B cell (primary cell): ENCODE results near the gene CTSL. TPM values are rescaled to one million over a fixed set of nuclear protein-coding genes. Genes with fewer than 3 reads are reported as not detected.

Experiments used
- ATAC-seq: fragments of 200-7000 bp; cut with Tn5 transposase; one replicate; pipeline ENCODE4 v1.10.0; 2021; ENCODE audit warnings: low read depth, mild to moderate bottlenecking, moderate number of reproducible peaks, moderate library complexity
- CTCF ChIA-PET: fragments of 350-600 bp; sonication (Branson Sonifier 250); formaldehyde crosslinking; loops from one replicate; lab custom pipeline; 2021; ENCODE audit warnings: antibody characterized with exemption, inconsistent platforms; lab: Charles Lee
- POLR2A ChIA-PET: fragments of 350-600 bp; sonication (Branson Sonifier 250); formaldehyde crosslinking; loops from one replicate; lab custom pipeline; 2021; ENCODE audit warnings: antibody characterized with exemption; lab: Charles Lee
- DNase-seq: peaks from one replicate; pipeline ENCODE4 v3.0.0; 2013
- H2AFZ ChIP-seq: 2 replicates; pipeline ENCODE4 v1.6.1; 2012; ENCODE audit warnings: mild to moderate bottlenecking, low read depth, low read length; ENCODE audit not compliant: insufficient read depth, poor library complexity, severe bottlenecking
- H3K27ac ChIP-seq, 2 donors: 1 replicate in 1 of 2; 2 replicates in 1 of 2; pipeline ENCODE4 v1.5.1; 2012 to 2013; ENCODE audit warnings: low read length in 2 of 2, mild to moderate bottlenecking in 2 of 2, moderate library complexity in 1 of 2
- H3K27me3 ChIP-seq, 4 experiments: fragments of 200-600 bp in 1 of 4; sonication (generic) in 1 of 4; replicated peaks in 1 of 4; 1 replicate in 2 of 4; 2 replicates in 2 of 4; pipeline versions ENCODE4 v1.6.1 to v1.7.0; 2013 to 2016; ENCODE audit warnings: low read length in 3 of 4, mild to moderate bottlenecking in 2 of 4, mixed read lengths in 1 of 4, moderate library complexity in 1 of 4; ENCODE audit not compliant: insufficient read depth in 4 of 4, control insufficient read depth in 3 of 4; ENCODE audit errors: control extremely low read depth in 1 of 4
- H3K36me3 ChIP-seq, 2 experiments: replicated peaks in 1 of 2; 1 replicate in 1 of 2; 2 replicates in 1 of 2; pipeline versions ENCODE4 v1.6.1 to v1.7.1; 2013; ENCODE audit warnings: low read length in 1 of 2; ENCODE audit not compliant: insufficient read depth in 2 of 2, control insufficient read depth in 1 of 2; ENCODE audit errors: control extremely low read depth in 1 of 2, extremely low read depth in 1 of 2
- H3K4me1 ChIP-seq, 2 donors: fragments of 200-600 bp in 1 of 2; sonication (generic) in 1 of 2; 1 replicate in 1 of 2; 2 replicates in 1 of 2; pipeline versions ENCODE4 v1.5.1 to v1.6.1; 2013 to 2017; ENCODE audit warnings: low read length in 2 of 2; ENCODE audit not compliant: control insufficient read depth in 2 of 2, insufficient read depth in 2 of 2
- H3K4me2 ChIP-seq: replicated peaks from 2 replicates; pipeline ENCODE3; 2012; ENCODE audit warnings: mild to moderate bottlenecking, low read depth, low read length; ENCODE audit not compliant: poor library complexity, severe bottlenecking
- H3K4me3 ChIP-seq, 5 experiments: fragments of 200-600 bp in 1 of 5; sonication (generic) in 1 of 5; 1 replicate in 3 of 5; 2 replicates in 2 of 5; pipeline versions ENCODE4 v1.5.1 to v1.7.0; 2011 to 2016; ENCODE audit warnings: low read length in 4 of 5, mild to moderate bottlenecking in 4 of 5, low read depth in 2 of 5, control low read depth in 1 of 5, moderate library complexity in 1 of 5; ENCODE audit not compliant: insufficient read depth in 1 of 5; ENCODE audit errors: control extremely low read depth in 1 of 5, extremely low read depth in 1 of 5
- H3K79me2 ChIP-seq: fragments of 200-600 bp; sonication (generic); one replicate; pipeline ENCODE4 v1.6.0; 2016; ENCODE audit warnings: low read length; ENCODE audit not compliant: control insufficient read depth, insufficient read depth
- H3K9ac ChIP-seq: fragments of 200-600 bp; sonication (generic); 2 replicates; pipeline ENCODE4 v1.6.1; 2017; ENCODE audit warnings: mild to moderate bottlenecking, low read length, moderate library complexity
- H3K9me3 ChIP-seq, 3 donors: one replicate each; pipeline versions ENCODE4 v1.6.1 to v1.7.1; 2013; ENCODE audit warnings: low read length in 2 of 3; ENCODE audit not compliant: control insufficient read depth in 2 of 3, insufficient read depth in 1 of 3; ENCODE audit errors: control extremely low read depth in 1 of 3
- H4K20me1 ChIP-seq: 2 replicates; pipeline ENCODE4 v1.6.0; 2012; ENCODE audit warnings: mild to moderate bottlenecking, low read length; ENCODE audit not compliant: insufficient read depth, control insufficient read depth, poor library complexity, severe bottlenecking
- H3K27ac Mint-ChIP-seq: one replicate; pipeline ENCODE4 v1.8.0; 2021; ENCODE audit warnings: mixed read lengths
- H3K27me3 Mint-ChIP-seq: one replicate; pipeline ENCODE4 v1.8.0; 2021; ENCODE audit warnings: mixed read lengths
- H3K4me1 Mint-ChIP-seq: one replicate; pipeline ENCODE4 v1.8.0; 2021; ENCODE audit warnings: mixed read lengths
- H3K4me3 Mint-ChIP-seq: one replicate; pipeline ENCODE4 v1.8.0; 2021; ENCODE audit warnings: mixed read lengths
- H3K9me3 Mint-ChIP-seq: one replicate; pipeline ENCODE4 v1.8.0; 2022; ENCODE audit warnings: mixed read lengths; ENCODE audit not compliant: insufficient read depth
- EZH2 ChIP-seq: IDR thresholded peaks from 2 replicates; pipeline ENCODE4 v1.6.1; 2012; ENCODE audit warnings: borderline replicate concordance, low read depth, mild to moderate bottlenecking, moderate library complexity, low read length; ENCODE audit not compliant: insufficient read depth, poor library complexity, severe bottlenecking
- WGBS: methylation state at CpG from one replicate; pipeline ENCODE4 v1.1.5; 2013; ENCODE audit warnings: missing lambda C conversion rate; ENCODE audit not compliant: insufficient coverage; 5-methylcytosine and 5-hydroxymethylcytosine counted together
- intact Hi-C: fragments of 100-400 bp; cut with micrococcal nuclease; formaldehyde crosslinking; loops from one replicate; pipeline ENCODE4 v1.10.0; 2022
- polyA minus RNA-seq: library from RNA; depleted of rRNA, polyadenylated mRNA; stranded (reverse); fragments of >200 nt; gene quantifications from 2 replicates; pipeline ENCODE4 v1.2.3, GENCODE V29; 2012
- polyA plus RNA-seq: library from polyadenylated mRNA; depleted of rRNA; stranded (reverse); fragments of >200 nt; gene quantifications from 2 replicates; pipeline ENCODE4 v1.2.3, GENCODE V29; 2012
- total RNA-seq, 2 donors: library from RNA; stranded (reverse); fragments of 120-200 nt in 1 of 2; gene quantifications; 1 replicate in 1 of 2; 2 replicates in 1 of 2; pipeline versions ENCODE4 v1.2.3 to v1.2.4, GENCODE V29; 2013 to 2022
- TF ChIP-seq, protein P1 (sequence below): fragments of 200-600 bp; IDR thresholded peaks from one replicate; pipeline ENCODE4 v1.8.0; 2022; ENCODE audit warnings: antibody characterized with exemption, mild to moderate bottlenecking

The CTSL gene
- 0.70 and 0.74 TPM in 2 replicates for total RNA-seq
- 2.1 TPM for total RNA-seq (2013)
- polyA plus RNA-seq: 0.13 and 0.71 TPM in 2 replicates
- 0.71 and 2.5 TPM in 2 replicates for polyA minus RNA-seq

DNA sequence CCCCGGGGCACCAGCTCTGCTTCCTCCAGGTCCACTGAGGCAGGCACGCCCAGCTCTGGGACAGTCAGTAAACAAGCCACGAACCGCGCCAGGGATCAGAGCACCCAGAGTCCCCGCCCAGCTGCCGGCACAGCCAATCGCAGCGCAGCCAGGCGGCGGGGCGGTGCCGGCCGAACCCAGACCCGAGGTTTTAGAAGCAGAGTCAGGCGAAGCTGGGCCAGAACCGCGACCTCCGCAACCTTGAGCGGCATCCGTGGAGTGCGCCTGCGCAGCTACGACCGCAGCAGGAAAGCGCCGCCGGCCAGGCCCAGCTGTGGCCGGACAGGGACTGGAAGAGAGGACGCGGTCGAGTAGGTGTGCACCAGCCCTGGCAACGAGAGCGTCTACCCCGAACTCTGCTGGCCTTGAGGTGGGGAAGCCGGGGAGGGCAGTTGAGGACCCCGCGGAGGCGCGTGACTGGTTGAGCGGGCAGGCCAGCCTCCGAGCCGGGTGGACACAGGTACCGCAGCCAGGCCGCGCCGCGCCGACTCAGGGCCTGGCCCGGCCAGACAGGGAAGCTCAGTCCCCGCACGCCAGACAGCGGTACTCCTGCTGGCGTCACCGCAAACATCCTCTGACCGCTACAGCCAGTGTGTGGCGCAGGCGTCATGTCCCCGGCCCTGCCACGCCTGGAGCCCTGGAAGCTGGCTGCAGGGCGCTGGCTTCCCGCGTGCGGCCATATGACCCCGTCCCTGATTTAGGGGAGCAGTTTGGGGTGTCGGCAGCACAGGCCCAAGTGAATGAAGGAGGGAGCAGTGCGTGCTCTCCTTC lies at the start of gene CTSL:
TSS of gene CTSL (plus strand) at position 220 of the 810 bp plus-strand sequence. CDS start 1,485 bp downstream, outside the sequence.
- H3K4me3 ChIP-seq: peak within 1 kb of the TSS in 1 of 5 experiments; percentile 8
- TF ChIP-seq, protein P1, sequence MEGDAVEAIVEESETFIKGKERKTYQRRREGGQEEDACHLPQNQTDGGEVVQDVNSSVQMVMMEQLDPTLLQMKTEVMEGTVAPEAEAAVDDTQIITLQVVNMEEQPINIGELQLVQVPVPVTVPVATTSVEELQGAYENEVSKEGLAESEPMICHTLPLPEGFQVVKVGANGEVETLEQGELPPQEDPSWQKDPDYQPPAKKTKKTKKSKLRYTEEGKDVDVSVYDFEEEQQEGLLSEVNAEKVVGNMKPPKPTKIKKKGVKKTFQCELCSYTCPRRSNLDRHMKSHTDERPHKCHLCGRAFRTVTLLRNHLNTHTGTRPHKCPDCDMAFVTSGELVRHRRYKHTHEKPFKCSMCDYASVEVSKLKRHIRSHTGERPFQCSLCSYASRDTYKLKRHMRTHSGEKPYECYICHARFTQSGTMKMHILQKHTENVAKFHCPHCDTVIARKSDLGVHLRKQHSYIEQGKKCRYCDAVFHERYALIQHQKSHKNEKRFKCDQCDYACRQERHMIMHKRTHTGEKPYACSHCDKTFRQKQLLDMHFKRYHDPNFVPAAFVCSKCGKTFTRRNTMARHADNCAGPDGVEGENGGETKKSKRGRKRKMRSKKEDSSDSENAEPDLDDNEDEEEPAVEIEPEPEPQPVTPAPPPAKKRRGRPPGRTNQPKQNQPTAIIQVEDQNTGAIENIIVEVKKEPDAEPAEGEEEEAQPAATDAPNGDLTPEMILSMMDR: no peak
- TF ChIP-seq EZH2: no peak
- H3K9me3 ChIP-seq: peaks cover 0 to 18% (median 0%) of the 10 kb centered on the region in 3 donors
- no peaks in the 10 kb centered on the region for H3K79me2 ChIP-seq
- WGBS: 5% methylated on average over 67 of the region's 67 CpGs
- H3K27me3 ChIP-seq: peaks cover 0 to 23% (median 12%) of the 10 kb centered on the region in 4 experiments
- H3K27ac Mint-ChIP-seq: no peak within 1 kb of the TSS
- no peak within 1 kb of the TSS for H3K27ac ChIP-seq
- H3K4me1 ChIP-seq: peaks cover 10 to 12% of the 10 kb centered on the region in 2 donors
- intact Hi-C loops: no loop called here
- peaks cover 6% of the 10 kb centered on the region for H3K4me1 Mint-ChIP-seq
- peak within 1 kb of the TSS; percentile 42 for H2AFZ ChIP-seq
- H3K9me3 Mint-ChIP-seq: no peaks in the 10 kb centered on the region
- POLR2A ChIA-PET: no interaction called here
- H3K4me3 Mint-ChIP-seq: peak within 1 kb of the TSS; percentile 59
- CTCF ChIA-PET: no interaction called here
- no peak for ATAC-seq
- DNase-seq: no peak
- no peaks in the 10 kb centered on the region for H3K36me3 ChIP-seq
- peaks cover 34% of the 10 kb centered on the region for H3K27me3 Mint-ChIP-seq
- H3K9ac ChIP-seq: no peak within 1 kb of the TSS
- no peaks in the 10 kb centered on the region for H4K20me1 ChIP-seq
- peak within 1 kb of the TSS; percentile 61 for H3K4me2 ChIP-seq
